SH-SY5Y (cell line): ENCODE measurements around the gene USP7.

Source experiments
- GATA2 ChIP-seq: IDR thresholded peaks from 2 replicates; pipeline ENCODE4 v1.6.1; 2011; ENCODE audit warnings: mild to moderate bottlenecking, low read depth, low read length
- GATA3 ChIP-seq: IDR thresholded peaks from 2 replicates; pipeline ENCODE4 v1.6.1; 2011; ENCODE audit warnings: low read depth, mild to moderate bottlenecking, low read length, moderate library complexity

- TF ChIP-seq GATA2 (no peak), GATA3 (no peak)
Observed at GRCh38 chr16:8849411-8850011, 114.2 kb downstream of the USP7 start.
